ENCODE data around the gene RAPGEFL1.
A peak's percentile ranks its signal among the peaks of the same experiment; 100 is the strongest.
"Not testable (repeated sequence)": the region's sequence is repeated elsewhere in the genome, so short reads cannot be mapped to it uniquely, and the experiment has no call there.

Gene RAPGEFL1

DNA sequence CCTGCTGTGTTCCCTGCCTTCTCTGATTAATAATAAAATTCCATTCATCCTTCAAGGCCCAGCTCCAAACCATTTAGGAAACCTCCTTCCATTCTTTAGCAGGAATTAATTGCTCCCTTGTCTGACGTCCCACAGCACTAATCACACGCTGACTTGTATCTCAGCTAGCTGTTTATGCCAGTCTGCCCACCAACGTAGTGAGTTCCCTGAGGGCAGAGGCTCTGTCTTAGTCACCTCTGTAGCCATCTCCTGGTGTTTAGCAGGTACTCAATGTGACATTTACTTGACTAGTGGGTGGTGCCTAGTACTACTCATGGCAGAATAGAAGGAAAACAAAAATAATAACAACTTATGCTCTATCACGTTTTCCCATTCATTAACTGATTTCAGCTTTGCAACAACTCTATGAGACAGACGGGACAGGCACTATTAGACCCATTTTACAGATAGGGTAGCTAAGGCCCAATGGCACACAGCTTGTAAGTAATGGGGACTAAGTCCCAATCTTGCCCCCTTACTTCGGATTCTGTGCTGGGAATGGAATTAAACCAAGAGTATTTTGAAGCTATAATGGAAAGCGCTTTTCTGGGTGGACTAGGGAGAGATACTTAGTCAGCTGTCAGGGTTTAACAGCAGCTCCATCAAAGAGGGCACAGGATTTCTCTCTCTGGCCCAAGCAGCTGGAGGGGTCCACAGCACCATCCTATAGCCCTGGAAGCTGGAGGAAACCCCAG is 40.9 kb downstream of the RAPGEFL1 start:
- no peak for DNase-seq (ENCODE audit: extremely low spot score)
- ChIA-PET CTCF (interaction anchor here (0.5 to 2.2 kb wide), 4 partner anchors 16 to 105 kb away, joined by 3 to 11 read pairs (median 4); no protein-coding TSS in a partner anchor), POLR2A (interaction anchor here (0.8 to 2.9 kb wide), 20 partner anchors 9 to 291 kb away, joined by 3 to 31 read pairs (median 5); partner anchors contain the start of genes CDC6, LRRC3C, ORMDL3 and TOP2A)
- TF ChIP-seq, protein P1, sequence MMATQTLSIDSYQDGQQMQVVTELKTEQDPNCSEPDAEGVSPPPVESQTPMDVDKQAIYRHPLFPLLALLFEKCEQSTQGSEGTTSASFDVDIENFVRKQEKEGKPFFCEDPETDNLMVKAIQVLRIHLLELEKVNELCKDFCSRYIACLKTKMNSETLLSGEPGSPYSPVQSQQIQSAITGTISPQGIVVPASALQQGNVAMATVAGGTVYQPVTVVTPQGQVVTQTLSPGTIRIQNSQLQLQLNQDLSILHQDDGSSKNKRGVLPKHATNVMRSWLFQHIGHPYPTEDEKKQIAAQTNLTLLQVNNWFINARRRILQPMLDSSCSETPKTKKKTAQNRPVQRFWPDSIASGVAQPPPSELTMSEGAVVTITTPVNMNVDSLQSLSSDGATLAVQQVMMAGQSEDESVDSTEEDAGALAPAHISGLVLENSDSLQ (IDR thresholded peaks at IDR 0.05): no peak
- no peak for TF ChIP-seq ZNF384 (IDR thresholded peaks at IDR 0.05)

DNA sequence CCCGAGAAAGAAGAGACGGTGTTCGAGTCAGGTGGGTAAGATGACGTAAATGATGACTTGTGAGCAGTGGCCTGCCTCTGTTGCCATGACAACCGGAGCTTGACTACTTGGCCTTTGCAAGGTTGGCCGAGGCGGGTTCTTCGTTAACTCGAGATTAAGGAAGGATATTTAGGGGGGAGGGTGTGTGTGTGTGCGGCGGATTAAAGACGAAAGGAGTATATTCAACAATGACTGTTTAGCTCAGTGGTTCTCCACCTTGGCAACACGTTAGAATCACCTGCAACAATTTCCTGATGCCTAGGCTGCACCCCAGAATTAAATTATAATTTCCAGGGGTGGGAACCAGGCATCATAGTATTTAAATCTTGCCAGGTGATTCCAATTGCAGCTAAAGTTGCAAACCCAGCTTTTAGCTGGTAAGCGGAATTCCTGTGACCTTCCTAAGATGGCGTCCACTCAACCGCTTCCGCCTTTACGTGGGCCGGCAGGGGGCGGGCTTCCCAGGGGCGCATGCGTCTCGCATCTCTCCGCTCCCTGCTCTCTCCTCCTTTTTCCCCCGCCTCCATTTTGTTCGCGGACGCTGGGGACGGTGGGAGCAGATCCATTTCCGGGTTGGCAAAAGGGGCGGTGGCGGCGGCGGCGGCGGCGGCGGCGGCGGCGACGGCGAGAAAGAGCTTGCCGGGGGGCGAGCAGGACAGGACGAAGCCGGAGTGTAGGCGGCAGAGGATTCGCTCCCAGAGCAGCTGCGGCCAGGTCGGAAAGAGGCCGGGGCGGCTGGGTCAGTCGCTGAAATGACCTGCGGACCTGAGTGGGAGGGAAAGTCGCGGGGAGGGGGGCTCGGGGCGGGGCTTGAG is 41.7 kb downstream of the RAPGEFL1 start, which contains the start of gene WIPF2:
Gene WIPF2 (plus strand): TSS at position 565 of the 854 bp plus-strand sequence. CDS start 37,156 bp downstream, outside the sequence.
- POLR2A ChIA-PET: interaction anchor here (0.5 to 2.9 kb wide), 21 partner anchors 10 to 291 kb away, joined by 3 to 31 read pairs (median 5); partner anchors contain the start of genes CDC6, LRRC3C, ORMDL3 and TOP2A
- TF ChIP-seq FOXM1 (IDR thresholded peaks at IDR 0.05; ENCODE audit: borderline replicate concordance) (no peak), ELF4 (IDR thresholded peaks at IDR 0.05) (peak; percentile 97), FOXK2 (IDR thresholded peaks at IDR 0.05) (no peak)
- CTCF ChIA-PET: interaction anchor here (0.5 to 2.2 kb wide), 5 partner anchors 17 to 106 kb away, joined by 3 to 11 read pairs (median 3); no protein-coding TSS in a partner anchor
- DNase-seq (ENCODE audit: extremely low spot score): peak; percentile 88

DNA sequence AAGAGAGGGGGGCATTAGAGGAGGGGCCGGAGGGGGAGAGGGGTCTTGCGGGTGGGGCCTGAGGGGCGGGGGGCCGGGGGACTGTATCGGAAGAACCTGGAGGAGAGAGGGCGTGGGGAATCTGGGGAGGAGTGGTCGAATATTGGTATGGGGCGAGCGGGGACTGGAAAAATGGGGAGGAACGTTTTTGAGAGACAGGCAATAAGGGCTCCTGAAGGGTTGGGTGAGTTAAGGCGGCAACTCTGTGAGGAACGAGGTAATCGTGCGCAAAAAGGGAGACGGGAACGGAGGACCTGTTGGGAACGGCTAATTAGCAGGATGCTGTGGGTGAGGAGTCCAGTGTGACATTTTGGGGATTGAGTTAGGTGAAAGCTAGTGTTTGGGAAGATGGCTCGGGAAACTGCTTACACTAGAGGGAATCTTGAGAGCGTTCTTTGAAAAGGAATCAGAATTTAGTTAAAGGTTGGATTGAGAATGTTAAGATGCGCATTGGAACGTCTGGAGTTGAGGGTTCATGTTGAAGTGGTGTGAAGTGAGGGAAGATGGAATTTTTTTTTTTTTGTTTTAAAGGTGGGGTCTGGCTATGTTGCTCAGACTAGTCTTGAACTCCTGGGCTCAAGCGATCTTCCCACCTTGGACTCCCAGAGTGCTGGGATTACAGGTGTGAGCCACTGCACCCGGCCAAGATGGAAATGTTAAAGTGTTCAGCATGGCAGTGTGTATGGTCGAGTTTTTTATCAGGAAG is 42.5 kb downstream of the RAPGEFL1 start:
- peak; percentile 47 for DNase-seq (ENCODE audit: extremely low spot score)
- ChIA-PET POLR2A (interaction anchor here (0.5 to 2.9 kb wide), 15 partner anchors 10 to 292 kb away, joined by 3 to 31 read pairs (median 5); partner anchors contain the start of genes CDC6, LRRC3C and ORMDL3), CTCF (interaction anchor here (1.4 to 2.2 kb wide), 2 partner anchors 18 to 107 kb away, joined by 5 to 11 read pairs; no protein-coding TSS in a partner anchor)
- no peak for TF ChIP-seq BHLHE40 (IDR thresholded peaks at IDR 0.05; ENCODE audit: borderline replicate concordance)
- TF ChIP-seq, protein P1 (IDR thresholded peaks at IDR 0.05): peak; percentile 87
- TF ChIP-seq ARNT (IDR thresholded peaks at IDR 0.05): no peak
- 0 out of 2 replicates have a peak, but pooled peaks have one; percentile 45 for TF ChIP-seq L3MBTL2 (conservative IDR thresholded peaks at IDR 0.05)

DNA sequence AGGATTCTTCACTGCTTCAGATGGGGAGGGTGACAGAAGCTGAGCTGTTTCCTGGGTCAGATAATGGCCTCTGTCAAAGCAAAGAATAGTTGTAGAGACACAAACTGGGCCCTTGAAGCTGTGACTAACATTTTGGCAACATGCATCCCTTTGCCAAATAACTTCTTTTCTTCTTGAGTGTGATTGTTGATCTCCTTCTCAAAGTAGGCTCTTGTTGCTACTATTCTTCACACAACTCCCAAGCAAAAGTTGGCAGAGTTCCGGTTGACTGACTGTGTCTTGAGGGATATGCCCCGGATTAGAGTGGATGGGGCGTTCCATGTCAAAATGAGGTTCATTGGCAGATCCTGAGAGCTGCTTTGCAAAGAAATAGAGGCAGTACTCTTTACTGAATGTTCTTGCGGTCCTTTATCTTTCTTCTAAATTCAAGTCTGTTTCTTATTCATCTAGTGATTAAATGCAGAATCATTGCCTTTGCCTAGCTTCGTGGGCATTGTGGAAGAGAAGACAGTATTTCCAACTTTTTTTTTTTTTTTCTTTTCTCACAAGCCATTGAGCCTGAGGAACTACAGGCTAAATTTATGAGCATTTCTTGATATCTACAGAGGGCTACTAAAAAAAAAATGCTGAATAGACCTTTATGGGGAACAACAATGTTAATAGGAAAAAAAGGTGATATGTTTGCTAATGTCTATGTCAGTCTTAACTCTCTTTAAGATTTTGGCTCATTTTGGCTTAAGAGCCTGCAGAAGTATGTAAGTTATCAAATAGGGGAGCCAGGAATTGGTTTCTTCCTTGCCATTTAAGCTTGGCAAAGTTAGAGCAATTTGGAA is 47.7 kb downstream of the RAPGEFL1 start:
- ChIA-PET POLR2A (no interaction called here), CTCF (no interaction called here)
- DNase-seq (ENCODE audit: extremely low spot score): no peak

DNA sequence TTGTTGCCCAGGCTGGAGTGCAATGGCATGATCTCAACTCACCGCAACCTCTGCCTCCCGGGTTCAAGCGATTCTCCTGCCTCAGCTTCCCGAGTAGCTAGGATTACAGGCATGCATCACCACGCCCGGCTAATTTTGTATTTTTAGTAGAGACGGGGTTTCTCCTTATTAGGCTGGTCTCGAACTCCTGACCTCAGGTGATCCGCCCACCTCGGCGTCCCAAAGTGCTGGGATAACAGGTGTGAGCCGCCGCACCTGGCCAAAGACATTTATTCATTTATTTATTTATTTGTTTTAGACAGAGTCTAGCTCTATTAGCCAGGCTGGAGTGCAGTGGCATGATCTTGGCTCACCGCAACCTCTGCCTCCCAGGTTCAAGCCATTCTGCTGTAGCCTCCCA is 51.9 kb downstream of the RAPGEFL1 start:
- POLR2A ChIA-PET: interaction anchor here (1.9 kb wide), 1 partner anchor 10 kb away, joined by 10 read pairs; the partner anchor contains the start of gene WIPF2
- not testable (repeated sequence) for DNase-seq (ENCODE audit: extremely low spot score)
- CTCF ChIA-PET: interaction anchor here (0.6 kb wide), 1 partner anchor 79 kb away, joined by 5 read pairs; no protein-coding TSS in a partner anchor

More for the DNA sequence above, 47.7 kb downstream of the RAPGEFL1 start:
- no peak for TF ChIP-seq LEF1 (IDR thresholded peaks at IDR 0.05; ENCODE audit: borderline replicate concordance)
- TF ChIP-seq ZNF384 (IDR thresholded peaks at IDR 0.05): no peak
- no peak for TF ChIP-seq SUZ12 (IDR thresholded peaks at IDR 0.05)
- TF ChIP-seq ARNT (IDR thresholded peaks at IDR 0.05): no peak
- TF ChIP-seq FOXA1 (IDR thresholded peaks at IDR 0.05): no peak
- no peak for TF ChIP-seq ELF4 (IDR thresholded peaks at IDR 0.05)
- no peak for TF ChIP-seq L3MBTL2 (conservative IDR thresholded peaks at IDR 0.05)
- TF ChIP-seq NFRKB (IDR thresholded peaks at IDR 0.05): no peak

DNA sequence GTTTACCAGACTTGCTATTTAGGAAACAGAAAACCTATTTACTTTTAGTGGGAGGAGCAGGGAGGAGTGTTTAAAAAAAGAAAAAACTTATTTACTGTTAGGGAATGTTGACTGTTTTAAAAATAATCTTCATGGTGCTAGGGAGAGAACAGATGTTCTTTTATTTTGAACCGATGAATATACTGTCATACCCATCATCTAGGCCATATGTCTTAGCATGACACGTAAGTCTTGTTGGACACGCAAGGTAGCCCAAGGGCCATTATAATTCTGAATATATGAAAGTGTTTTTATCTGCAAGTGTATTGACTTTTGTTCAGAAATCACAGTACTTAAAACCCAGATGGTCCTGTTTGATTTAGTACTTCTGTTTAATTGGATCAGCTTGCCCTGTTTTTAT is 53.4 kb downstream of the RAPGEFL1 start:
- DNase-seq (ENCODE audit: extremely low spot score): no peak
- ChIA-PET CTCF (no interaction called here), POLR2A (interaction anchor here (1.9 kb wide), 1 partner anchor 12 kb away, joined by 10 read pairs; the partner anchor contains the start of gene WIPF2)
- TF ChIP-seq FOXK2 (IDR thresholded peaks at IDR 0.05): no peak
- no peak for TF ChIP-seq FOXM1 (IDR thresholded peaks at IDR 0.05; ENCODE audit: borderline replicate concordance)
- no peak for TF ChIP-seq ELF4 (IDR thresholded peaks at IDR 0.05)
- no peak for TF ChIP-seq SP1 (IDR thresholded peaks at IDR 0.05)
- no peak for TF ChIP-seq L3MBTL2 (conservative IDR thresholded peaks at IDR 0.05)
- no peak for TF ChIP-seq ZNF384 (IDR thresholded peaks at IDR 0.05)
- TF ChIP-seq SUZ12 (IDR thresholded peaks at IDR 0.05): no peak
- TF ChIP-seq, protein P1 (IDR thresholded peaks at IDR 0.05): no peak
- TF ChIP-seq TARDBP (IDR thresholded peaks at IDR 0.05): no peak
- TF ChIP-seq FOXA1 (IDR thresholded peaks at IDR 0.05): no peak
- TF ChIP-seq ARNT (IDR thresholded peaks at IDR 0.05): no peak
- TF ChIP-seq LEF1 (IDR thresholded peaks at IDR 0.05; ENCODE audit: borderline replicate concordance): no peak
- TF ChIP-seq NFRKB (IDR thresholded peaks at IDR 0.05): no peak
- TF ChIP-seq BHLHE40 (IDR thresholded peaks at IDR 0.05; ENCODE audit: borderline replicate concordance): no peak
- TF ChIP-seq CTBP1 (IDR thresholded peaks at IDR 0.05; ENCODE audit: borderline replicate concordance): no peak
- TF ChIP-seq HDGF (IDR thresholded peaks at IDR 0.05; ENCODE audit: borderline replicate concordance): no peak

DNA sequence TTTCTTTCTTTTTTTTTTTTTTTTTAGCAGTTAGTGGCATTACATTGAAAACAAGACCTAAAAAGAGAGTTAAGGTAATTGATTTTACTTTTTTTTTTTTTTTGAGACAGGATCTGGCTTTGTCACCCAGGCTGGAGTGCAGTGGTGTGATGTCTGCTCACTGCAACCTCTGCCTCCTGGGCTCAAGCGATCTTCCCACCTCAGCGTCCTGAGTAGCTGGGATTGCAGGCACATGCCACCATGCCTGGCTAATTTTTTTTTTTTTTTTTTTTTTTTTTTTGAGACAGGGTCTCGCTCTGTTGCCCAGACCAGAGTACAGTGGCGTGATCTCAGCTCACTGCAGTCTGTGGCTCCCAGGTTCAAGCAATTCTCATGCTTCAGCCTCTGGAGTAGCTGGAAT is 54.7 kb downstream of the RAPGEFL1 start:
- POLR2A ChIA-PET: interaction anchor here (0.6 to 1.0 kb wide), 3 partner anchors 11 to 56 kb away, joined by 3 to 5 read pairs (median 3); partner anchors contain the start of gene WIPF2
- CTCF ChIA-PET; DNase-seq (ENCODE audit: extremely low spot score): not testable (repeated sequence)

All from HEK293T (cell line).